Endothelial cell of umbilical vein (primary cell): ENCODE results near the gene ANXA5. TPM values are rescaled to one million over a fixed set of nuclear protein-coding genes. Genes with fewer than 3 reads are reported as not detected.

ENCODE experiments used
- BruUV-seq: library from RNA; stranded (reverse); fragments of 400-500 nt; replicated peaks from 2 replicates; lab custom pipeline; 2021; lab: Mats Ljungman, UMichigan
- CTCF ChIA-PET: fragments of 300-600, 350-600 bp; sonication (Branson Sonifier 250); formaldehyde crosslinking; loops from one replicate; lab custom pipeline; 2021; ENCODE audit warnings: antibody characterized with exemption, inconsistent platforms; lab: Charles Lee
- POLR2A ChIA-PET: fragments of 300-600, 350-600 bp; sonication (Branson Sonifier 250); formaldehyde crosslinking; loops from one replicate; lab custom pipeline; 2021; ENCODE audit warnings: antibody characterized with exemption, inconsistent platforms; lab: Charles Lee
- DNase-seq: peaks from one replicate; pipeline ENCODE4 v3.0.0-alpha.2; 2011; ENCODE audit warnings: low read depth, low spot score
- FAIRE-seq: peaks from 2 replicates; lab custom pipeline; 2011; peaks lifted over from hg19 to GRCh38; lab: Jason Lieb, UNC
- H2AFZ ChIP-seq: 2 replicates; pipeline ENCODE4 v1.6.0; 2012; ENCODE audit warnings: low read depth, low read length, control low read depth, inconsistent platforms
- H3K27ac ChIP-seq: 2 replicates; pipeline ENCODE4 v1.5.1; 2011; ENCODE audit warnings: low read depth, mild to moderate bottlenecking, control low read depth, low read length, moderate library complexity; ENCODE audit not compliant: insufficient read depth
- H3K27me3 ChIP-seq, 2 experiments: 2 replicates each; pipeline versions ENCODE4 v1.6.0 to v1.6.1; 2011; ENCODE audit warnings: low read length in 2 of 2, mixed read lengths in 1 of 2; ENCODE audit not compliant: control insufficient read depth in 2 of 2, insufficient read depth in 2 of 2
- H3K36me3 ChIP-seq, 2 experiments: 2 replicates in 1 of 2; 3 replicates in 1 of 2; pipeline ENCODE4 v1.5.1; 2011; ENCODE audit warnings: low read length in 2 of 2, mild to moderate bottlenecking in 1 of 2, moderate library complexity in 1 of 2; ENCODE audit not compliant: control insufficient read depth in 2 of 2, insufficient read depth in 2 of 2; ENCODE audit errors: extremely low read depth in 1 of 2
- H3K4me1 ChIP-seq: 3 replicates; pipeline ENCODE4 v1.5.1; 2011; ENCODE audit warnings: mild to moderate bottlenecking, low read length; ENCODE audit not compliant: control insufficient read depth, insufficient read depth; ENCODE audit errors: extremely low read depth
- H3K4me2 ChIP-seq: 2 replicates; pipeline ENCODE4 v1.6.1; 2011; ENCODE audit warnings: low read length, control low read depth, mixed read lengths; ENCODE audit not compliant: insufficient read depth
- H3K4me3 ChIP-seq, 3 experiments: fragments of 200-600 bp in 1 of 3; sonication (generic), shearing (Covaris generic) in 1 of 3; replicated peaks in 1 of 3; 2 replicates each; pipeline ENCODE4 v1.5.1; 2011 to 2016; ENCODE audit warnings: control low read depth in 3 of 3, low read length in 3 of 3, mild to moderate bottlenecking in 2 of 3, inconsistent platforms in 1 of 3, low read depth in 1 of 3, moderate library complexity in 1 of 3; ENCODE audit not compliant: insufficient read depth in 1 of 3
- H3K79me2 ChIP-seq: 2 replicates; pipeline ENCODE4 v1.6.0; 2012; ENCODE audit warnings: low read length, inconsistent platforms; ENCODE audit not compliant: control insufficient read depth, insufficient read depth
- H3K9ac ChIP-seq: replicated peaks from 2 replicates; pipeline ENCODE3; 2011; ENCODE audit warnings: low read length, control low read depth; ENCODE audit not compliant: insufficient read depth; ENCODE audit errors: extremely low read depth
- H3K9me1 ChIP-seq: replicated peaks from 3 replicates; pipeline ENCODE4 v1.6.0; 2011; ENCODE audit warnings: mild to moderate bottlenecking, low read length; ENCODE audit not compliant: control insufficient read depth, insufficient read depth; ENCODE audit errors: extremely low read depth
- H3K9me3 ChIP-seq: replicated peaks from 2 replicates; pipeline ENCODE4 v1.5.1; 2012; ENCODE audit warnings: low read length, inconsistent platforms; ENCODE audit not compliant: control insufficient read depth, insufficient read depth
- H4K20me1 ChIP-seq: replicated peaks from 2 replicates; pipeline ENCODE3; 2011; ENCODE audit warnings: mild to moderate bottlenecking, low read length; ENCODE audit not compliant: control insufficient read depth, insufficient read depth; ENCODE audit errors: extremely low read depth
- EZH2 ChIP-seq: IDR thresholded peaks from 2 replicates; pipeline ENCODE4 v1.6.1; 2012; ENCODE audit warnings: borderline replicate concordance, low read depth, mild to moderate bottlenecking, moderate library complexity, low read length, inconsistent platforms; ENCODE audit not compliant: severe bottlenecking
- GATA2 ChIP-seq: IDR thresholded peaks from 2 replicates; pipeline ENCODE4 v1.7.0; 2011; ENCODE audit warnings: low read depth, mild to moderate bottlenecking, moderate library complexity, mixed read lengths, low read length; ENCODE audit not compliant: insufficient read length, insufficient read depth
- JUN ChIP-seq: IDR thresholded peaks from 2 replicates; pipeline ENCODE4 v1.6.1; 2011; ENCODE audit warnings: borderline replicate concordance, low read depth; ENCODE audit not compliant: insufficient read length, insufficient read depth
- MYC ChIP-seq: IDR thresholded peaks from one replicate; pipeline ENCODE4 v1.6.1; 2011; ENCODE audit warnings: mild to moderate bottlenecking, low read depth, low read length
- POLR2A ChIP-seq: IDR thresholded peaks from 2 replicates; pipeline ENCODE4 v1.6.1; 2012; ENCODE audit warnings: low read depth, mild to moderate bottlenecking, control low read depth, low read length
- dilution Hi-C: fragments of 300-500 bp; cut with MboI; formaldehyde crosslinking; loops from one replicate; pipeline ENCODE4 v1.15.0; 2019; ENCODE audit warnings: low sequenced_read_pairs; ENCODE audit not compliant: extremely low pct_ligation_motif_present
- intact Hi-C: fragments of 100-400 bp; cut with micrococcal nuclease; formaldehyde crosslinking; loops from one replicate; pipeline ENCODE4 v1.10.0; 2022
- polyA plus RNA-seq, 4 experiments: library from polyadenylated mRNA; depleted of rRNA in 3 of 4; stranded (reverse) in 3 of 4; unstranded in 1 of 4; fragments of >200 nt; gene quantifications; 2 replicates each; pipeline versions ENCODE4 v1.2.1 to v1.2.3, GENCODE V29; 2011 to 2012; ENCODE audit warnings: missing spikeins in 1 of 4
- total RNA-seq: library from RNA; stranded (reverse); gene quantifications from 2 replicates; pipeline ENCODE4 v1.2.3, GENCODE V29; 2021
- TF ChIP-seq, protein P1 (sequence below): IDR thresholded peaks from 2 replicates; pipeline ENCODE4 v1.6.1; 2011; ENCODE audit not compliant: insufficient read depth, insufficient read length
- TF ChIP-seq, protein P2 (sequence below), 2 donors: IDR thresholded peaks; 1 replicate in 1 of 2; 2 replicates in 1 of 2; pipeline ENCODE4 v1.5.1; 2011; ENCODE audit warnings: low read length in 2 of 2, mild to moderate bottlenecking in 2 of 2, moderate library complexity in 2 of 2, control low read depth in 1 of 2, inconsistent platforms in 1 of 2, low read depth in 1 of 2; ENCODE audit not compliant: insufficient read depth in 1 of 2; ENCODE audit errors: extremely low read depth in 1 of 2

The ANXA5 gene
- total and polyA plus RNA-seq, 2 donors (not counting 3 experiments of a cell fraction or from before 2014, with no cell fraction given) = 450 to 528 TPM

DNA sequence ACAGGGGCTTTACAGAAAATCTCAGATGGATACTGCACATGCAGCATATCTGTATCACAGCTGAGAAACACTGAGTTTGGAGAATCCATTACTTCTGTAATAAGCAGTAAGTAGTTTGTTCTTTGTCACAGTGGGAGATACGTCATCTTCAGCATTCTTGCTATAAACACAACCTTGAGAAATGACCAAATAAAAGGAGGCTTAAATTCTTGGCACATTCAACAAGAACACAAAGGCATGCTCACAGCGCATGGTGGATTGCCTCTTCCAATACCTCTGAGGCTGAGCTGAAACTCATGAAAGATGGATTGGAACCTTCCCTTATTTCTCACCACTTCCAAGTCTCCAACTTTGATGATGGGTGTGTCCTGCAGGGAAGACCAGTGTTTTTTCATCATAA lies 54.5 kb downstream of the ANXA5 start:
- POLR2A ChIA-PET = no interaction called here
- dilution Hi-C loops = no loop called here
- no peak overlapping the region for H3K4me3 ChIP-seq
- CTCF ChIA-PET = interaction anchor here (1.2 to 1.4 kb wide), 2 partner anchors 11 to 157 kb away, joined by 4 to 5 read pairs; no protein-coding TSS in a partner anchor
- H3K9me3 ChIP-seq = no peaks in the 10 kb centered on the region
- H3K36me3 ChIP-seq = no peaks in the 10 kb centered on the region
- no peaks in the 10 kb centered on the region for H4K20me1 ChIP-seq
- H3K4me2 ChIP-seq = no peak overlapping the region
- no peak for TF ChIP-seq JUN
- no peak for TF ChIP-seq MYC
- no peak for TF ChIP-seq POLR2A
- TF ChIP-seq, protein P1, sequence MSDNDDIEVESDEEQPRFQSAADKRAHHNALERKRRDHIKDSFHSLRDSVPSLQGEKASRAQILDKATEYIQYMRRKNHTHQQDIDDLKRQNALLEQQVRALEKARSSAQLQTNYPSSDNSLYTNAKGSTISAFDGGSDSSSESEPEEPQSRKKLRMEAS = no peak
- TF ChIP-seq EZH2 = no peak
- TF ChIP-seq, protein P2, sequence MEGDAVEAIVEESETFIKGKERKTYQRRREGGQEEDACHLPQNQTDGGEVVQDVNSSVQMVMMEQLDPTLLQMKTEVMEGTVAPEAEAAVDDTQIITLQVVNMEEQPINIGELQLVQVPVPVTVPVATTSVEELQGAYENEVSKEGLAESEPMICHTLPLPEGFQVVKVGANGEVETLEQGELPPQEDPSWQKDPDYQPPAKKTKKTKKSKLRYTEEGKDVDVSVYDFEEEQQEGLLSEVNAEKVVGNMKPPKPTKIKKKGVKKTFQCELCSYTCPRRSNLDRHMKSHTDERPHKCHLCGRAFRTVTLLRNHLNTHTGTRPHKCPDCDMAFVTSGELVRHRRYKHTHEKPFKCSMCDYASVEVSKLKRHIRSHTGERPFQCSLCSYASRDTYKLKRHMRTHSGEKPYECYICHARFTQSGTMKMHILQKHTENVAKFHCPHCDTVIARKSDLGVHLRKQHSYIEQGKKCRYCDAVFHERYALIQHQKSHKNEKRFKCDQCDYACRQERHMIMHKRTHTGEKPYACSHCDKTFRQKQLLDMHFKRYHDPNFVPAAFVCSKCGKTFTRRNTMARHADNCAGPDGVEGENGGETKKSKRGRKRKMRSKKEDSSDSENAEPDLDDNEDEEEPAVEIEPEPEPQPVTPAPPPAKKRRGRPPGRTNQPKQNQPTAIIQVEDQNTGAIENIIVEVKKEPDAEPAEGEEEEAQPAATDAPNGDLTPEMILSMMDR (IDR thresholded peaks at IDR 0.05; ENCODE audit: extremely low read depth in 1 of 2, insufficient read depth in 1 of 2, low read depth in 1 of 2, low read length in 2 of 2) = no peak
- no peak for TF ChIP-seq GATA2
- H3K9me1 ChIP-seq = no peaks in the 10 kb centered on the region
- no peaks in the 10 kb centered on the region for H3K27me3 ChIP-seq
- DNase-seq = no peak
- no TSS peak for BruUV-seq
- no peaks in the 10 kb centered on the region for H3K79me2 ChIP-seq
- H2AFZ ChIP-seq = no peak overlapping the region
- no peak overlapping the region for H3K27ac ChIP-seq
- H3K4me1 ChIP-seq = no peaks in the 10 kb centered on the region
- H3K9ac ChIP-seq = no peak overlapping the region
- no peak for FAIRE-seq
- intact Hi-C loops = no loop called here
